HG03439 (cell line): ENCODE data around the gene TMEM97.

ENCODE experiments used
- ATAC-seq: cut with Tn5 transposase; IDR thresholded peaks from one replicate; pipeline ENCODE4 v1.9.1; 2021; ENCODE audit warnings: mild to moderate bottlenecking, moderate library complexity; ENCODE audit not compliant: unreplicated experiment

Gene TMEM97

GRCh38 chr17:28315846-28316705 is 2.9 kb upstream of the TMEM97 start:
- ATAC-seq = no peak

- no peak for ATAC-seq
Measured at GRCh38 chr17:28317099-28317965, 1.7 kb upstream of the TMEM97 start.

GRCh38 chr17:28317966-28318758 is 838 bp upstream of the TMEM97 start:
- ATAC-seq = peak; percentile 4

GRCh38 chr17:28319598-28319935 is 567 bp downstream of the TMEM97 start:
- ATAC-seq = no peak

- no peak for ATAC-seq
Measured at GRCh38 chr17:28320215-28321061, 1.4 kb downstream of the TMEM97 start.

- ATAC-seq = no peak
Measured at GRCh38 chr17:28324267-28324745, 5.3 kb downstream of the TMEM97 start.

- ATAC-seq = no peak
Measured at GRCh38 chr17:28324781-28325180, 5.8 kb downstream of the TMEM97 start.

- no peak for ATAC-seq
Measured at GRCh38 chr17:28325211-28325610, 6.2 kb downstream of the TMEM97 start.

- ATAC-seq = no peak
Measured at GRCh38 chr17:28326114-28326513, 7.1 kb downstream of the TMEM97 start.

GRCh38 chr17:28327031-28327607 is 8.1 kb downstream of the TMEM97 start:
- no peak for ATAC-seq

GRCh38 chr17:28327709-28328108 is 8.7 kb downstream of the TMEM97 start:
- no peak for ATAC-seq

- no peak for ATAC-seq
Measured at GRCh38 chr17:28328325-28328724, 9.3 kb downstream of the TMEM97 start.

GRCh38 chr17:28330671-28331070 is 11.7 kb downstream of the TMEM97 start:
- ATAC-seq = no peak

- no peak for ATAC-seq
Measured at GRCh38 chr17:28331891-28332420, 13.0 kb downstream of the TMEM97 start.

- no peak for ATAC-seq
Measured at GRCh38 chr17:28333083-28333746, 14.2 kb downstream of the TMEM97 start.

GRCh38 chr17:28334171-28334570 is 15.2 kb downstream of the TMEM97 start:
- no peak for ATAC-seq

- ATAC-seq = no peak
Measured at GRCh38 chr17:28334666-28335200, 15.7 kb downstream of the TMEM97 start.

GRCh38 chr17:28335201-28335958 is 16.4 kb downstream of the TMEM97 start, which contains the start of the genes IFT20 and TNFAIP1:
Gene IFT20, minus strand, starts transcription at chr17:28335472. Its CDS starts 3,487 bp downstream, at chr17:28331985.
Gene TNFAIP1, plus strand, starts transcription at chr17:28335761. Its CDS starts 3,761 bp downstream, at chr17:28339522.
- ATAC-seq = peak; percentile 95
